KBM-7 (cell line): Measurements from ENCODE around the gene BCDIN3D.
"Not testable (repeated sequence)": the region's sequence is repeated elsewhere in the genome, so short reads cannot be mapped to it uniquely, and the experiment has no call there.

Experiments
- DNase-seq: peaks from one replicate; pipeline ENCODE4 v3.0.0-alpha.2; 2015
- in situ Hi-C: fragments of 300-500 bp; cut with MboI; formaldehyde crosslinking; loops from 2 replicates; pipeline ENCODE4 v1.14.3; 2020; ENCODE audit warnings: low sequenced_read_pairs, low pct_unique_long_range_greater_than_20kb, mixed read lengths

BCDIN3D gene

GRCh38 chr12:49865782-49866135, 22.9 kb upstream of the BCDIN3D start:
- in situ Hi-C loops = no loop called here
- DNase-seq = no peak

DNA sequence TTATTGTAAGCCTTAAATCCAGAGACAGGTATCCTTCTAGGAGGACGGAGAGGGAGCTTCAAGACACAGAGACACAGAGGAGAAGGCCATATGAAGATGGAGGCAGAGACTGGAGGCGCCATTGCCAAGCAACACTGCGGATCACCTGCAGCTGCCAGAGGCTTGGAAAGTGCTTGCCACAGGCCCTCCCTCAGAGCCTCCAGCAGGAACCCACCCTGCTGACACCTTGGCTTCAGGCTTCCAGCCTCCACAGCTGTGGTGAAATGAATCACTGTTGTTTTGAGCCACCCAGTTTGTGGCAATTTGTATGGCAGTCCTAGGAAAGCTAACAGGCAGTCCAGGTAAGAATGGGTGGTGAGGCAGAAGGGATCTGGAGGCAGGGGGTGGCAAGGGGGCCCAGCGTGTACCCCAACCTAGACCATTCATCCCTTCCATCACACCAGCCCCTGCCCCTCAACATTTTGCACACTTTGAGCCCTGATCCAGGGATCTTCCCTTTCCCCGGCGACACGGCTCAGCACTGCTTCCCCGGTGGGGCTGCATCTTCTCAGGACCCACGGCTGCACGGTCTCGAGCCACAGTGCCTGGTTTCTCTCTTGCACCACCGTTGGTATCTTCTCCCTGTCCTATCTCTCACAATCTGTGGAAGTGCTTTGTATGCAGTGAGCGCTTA, 22.3 kb upstream of the BCDIN3D start:
- DNase-seq = no peak
- in situ Hi-C loops = no loop called here

- in situ Hi-C loops = no loop called here
- no peak for DNase-seq
Observed at GRCh38 chr12:49864798-49865090, 21.8 kb upstream of the BCDIN3D start.

GRCh38 chr12:49863946-49864797, 21.3 kb upstream of the BCDIN3D start:
- no peak for DNase-seq
- in situ Hi-C loops = no loop called here

DNA sequence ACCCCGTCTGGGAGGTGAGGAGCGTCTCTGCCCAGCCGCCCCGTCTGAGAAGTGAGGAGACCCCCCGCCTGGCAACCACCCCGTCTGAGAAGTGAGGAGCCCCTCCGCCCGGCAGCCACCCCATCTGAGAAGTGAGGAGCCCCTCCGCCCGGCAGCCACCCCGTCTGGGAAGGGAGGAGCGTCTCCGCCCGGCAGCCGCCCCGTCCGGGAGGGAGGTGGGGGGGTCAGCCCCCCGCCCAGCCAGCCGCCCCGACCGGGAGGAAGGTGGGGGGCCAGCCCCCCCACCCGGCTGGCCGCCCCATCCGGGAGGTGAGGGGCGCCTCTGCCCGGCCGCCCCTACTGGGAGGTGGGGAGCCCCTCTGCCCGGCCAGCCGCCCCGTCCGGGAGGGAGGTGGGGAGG, 18.0 kb upstream of the BCDIN3D start:
- in situ Hi-C loops, DNase-seq: not testable (repeated sequence)

DNA sequence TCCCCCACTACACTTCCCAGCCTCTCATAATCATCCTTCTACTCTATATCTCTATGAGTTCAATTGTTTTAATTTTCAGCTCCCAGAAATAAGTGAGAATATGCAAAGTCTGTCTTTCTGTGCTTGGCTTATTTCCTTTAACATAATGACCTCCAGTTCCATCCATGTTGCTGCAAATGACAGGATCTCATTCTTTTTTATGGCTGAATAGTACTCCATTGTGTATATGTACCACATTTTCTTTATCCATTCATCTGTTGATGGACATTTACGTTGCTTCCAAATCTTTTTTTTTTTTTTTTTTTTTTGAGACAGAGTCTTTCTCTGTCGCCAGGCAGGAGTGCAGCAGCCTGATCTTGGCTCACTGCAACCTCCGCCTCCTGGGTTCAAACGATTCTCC, 13.0 kb upstream of the BCDIN3D start:
- in situ Hi-C loops, DNase-seq: not testable (repeated sequence)

DNA sequence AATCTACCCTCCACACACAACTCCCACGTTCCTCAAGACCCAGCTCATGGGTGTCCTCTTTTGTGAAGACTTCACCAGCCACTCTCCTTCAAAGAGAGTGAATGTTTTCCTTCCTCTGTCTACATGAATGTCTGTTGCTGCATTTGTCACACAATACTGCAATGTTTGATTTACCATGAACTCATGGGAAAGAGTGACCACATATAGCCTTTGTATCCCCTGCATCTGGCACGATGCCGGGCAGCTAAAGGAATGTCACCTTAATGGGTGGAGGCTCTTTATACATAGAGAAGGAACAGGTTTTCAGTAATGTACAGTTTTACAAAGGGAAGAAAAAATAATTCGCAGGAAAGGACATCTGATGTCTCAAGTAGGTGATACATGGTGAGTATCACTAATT, 12.1 kb upstream of the BCDIN3D start:
- in situ Hi-C loops = no loop called here

GRCh38 chr12:49853671-49854070, 10.8 kb upstream of the BCDIN3D start:
- DNase-seq = no peak
- in situ Hi-C loops = no loop called here

More for the DNA sequence above, 12.1 kb upstream of the BCDIN3D start:
- DNase-seq = no peak

- in situ Hi-C loops = no loop called here
Observed at GRCh38 chr12:49847161-49847560, 4.3 kb upstream of the BCDIN3D start.

DNA sequence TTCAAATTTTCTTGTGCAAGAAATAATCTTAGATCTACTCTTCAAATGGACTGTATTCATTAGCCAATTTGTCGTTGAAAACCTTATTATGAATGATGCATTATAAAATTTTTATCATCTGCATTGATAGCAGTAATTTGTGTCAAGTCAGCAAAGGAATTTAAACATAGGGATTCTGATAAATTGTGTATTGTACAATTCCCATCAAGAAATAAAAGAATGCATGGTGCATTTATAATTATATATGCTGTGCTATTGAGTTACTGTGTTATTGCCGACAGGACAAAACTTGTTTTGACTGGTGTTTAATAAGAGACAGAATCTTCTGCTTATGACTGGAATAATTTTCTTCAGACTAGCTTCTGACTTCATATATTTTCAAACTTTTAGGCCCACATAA, 3.1 kb upstream of the BCDIN3D start:
- in situ Hi-C loops = no loop called here
- DNase-seq = no peak

More at GRCh38 chr12:49847161-49847560, 4.3 kb upstream of the BCDIN3D start:
- no peak for DNase-seq

DNA sequence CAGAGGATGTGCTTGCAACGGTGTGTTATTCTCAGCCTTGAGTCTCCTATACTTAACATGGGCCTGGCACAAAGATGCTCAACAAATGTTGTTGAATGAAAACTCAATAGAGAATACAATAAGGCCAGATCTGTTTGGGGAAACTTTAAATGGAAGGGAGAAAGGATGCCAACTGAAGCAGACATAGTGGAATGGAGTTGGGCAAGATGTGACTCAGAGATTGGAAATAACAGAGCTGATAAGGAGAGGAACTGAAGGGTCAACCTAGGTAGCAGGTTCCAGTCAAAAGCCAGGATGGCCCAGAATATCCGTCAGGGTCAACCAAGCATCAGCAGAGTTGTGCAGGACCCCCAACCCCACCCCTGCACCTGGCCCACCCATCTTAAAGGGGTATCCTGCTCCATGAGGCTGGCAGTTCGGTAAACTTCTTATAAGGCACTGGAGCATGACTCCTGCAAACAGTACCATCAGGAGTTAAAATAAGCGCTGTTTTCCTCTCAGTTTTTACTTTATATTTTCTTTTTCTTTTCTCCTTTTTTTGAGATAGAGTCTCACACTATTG, 1.1 kb upstream of the BCDIN3D start:
- in situ Hi-C loops = no loop called here
- DNase-seq = no peak

GRCh38 chr12:49843411-49843810, 505 bp upstream of the BCDIN3D start:
- DNase-seq = no peak
- in situ Hi-C loops = no loop called here

DNA sequence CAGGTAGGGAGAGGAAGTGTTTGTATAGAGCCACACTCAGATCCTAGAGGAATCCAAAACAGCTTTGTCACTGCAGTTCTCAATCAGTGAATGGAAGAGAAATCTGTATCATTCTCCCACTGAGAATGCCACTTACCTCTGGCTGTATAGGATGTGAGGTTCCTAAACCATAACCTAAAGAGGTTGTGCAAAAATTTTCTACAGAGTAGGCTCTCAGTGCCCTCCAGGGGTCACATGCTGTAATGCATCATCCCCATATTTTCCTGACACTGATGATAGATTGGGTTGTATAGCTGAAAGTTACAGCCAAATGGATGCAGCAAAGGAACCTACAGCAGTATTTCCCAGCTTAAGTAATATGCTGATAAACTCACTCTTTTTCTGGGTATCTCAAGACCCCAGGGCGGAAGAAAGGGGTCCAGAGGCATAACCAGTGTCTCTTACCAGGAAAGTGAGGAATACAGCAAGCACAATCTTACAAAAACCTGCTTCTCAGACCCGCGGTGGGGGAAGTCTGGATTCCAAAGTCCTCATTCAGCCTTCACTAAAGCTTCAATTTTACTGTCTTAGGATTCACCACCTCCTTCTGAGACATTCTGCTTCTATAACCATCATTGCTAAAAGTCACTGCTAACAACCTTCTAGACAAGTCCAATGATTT, 3.8 kb downstream of the BCDIN3D start:
- in situ Hi-C loops = no loop called here
- DNase-seq = peak; percentile 82

GRCh38 chr12:49832836-49833421, 10.0 kb downstream of the BCDIN3D start:
- in situ Hi-C loops = no loop called here
- DNase-seq = no peak

DNA sequence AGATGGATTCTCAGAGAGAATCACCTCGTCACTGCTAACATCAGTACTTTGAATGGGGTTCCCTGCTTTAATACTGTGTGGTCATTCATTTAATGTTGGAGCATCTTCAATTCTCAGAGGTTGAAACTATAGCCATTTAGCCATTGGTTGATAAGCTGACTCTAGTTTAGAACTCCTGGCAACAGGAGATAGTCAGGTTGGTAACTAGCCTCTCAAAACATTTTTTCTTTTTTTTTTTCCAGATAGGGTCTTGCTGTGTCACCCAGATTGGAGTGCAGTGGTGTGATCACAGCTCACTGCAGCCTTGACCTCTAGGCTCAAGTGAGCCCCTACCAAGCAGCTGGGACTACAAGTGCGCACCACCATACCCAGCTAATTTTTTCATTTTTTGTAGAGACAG, 11.2 kb downstream of the BCDIN3D start:
- in situ Hi-C loops = no loop called here
- no peak for DNase-seq

GRCh38 chr12:49828133-49829091, 14.5 kb downstream of the BCDIN3D start, which contains the start of gene NCKAP5L:
Gene NCKAP5L, minus strand, starts transcription at chr12:49828413. Its CDS starts 24,369 bp downstream, at chr12:49804044.
- peak; percentile 98 for DNase-seq
- in situ Hi-C loops = no loop called here

DNA sequence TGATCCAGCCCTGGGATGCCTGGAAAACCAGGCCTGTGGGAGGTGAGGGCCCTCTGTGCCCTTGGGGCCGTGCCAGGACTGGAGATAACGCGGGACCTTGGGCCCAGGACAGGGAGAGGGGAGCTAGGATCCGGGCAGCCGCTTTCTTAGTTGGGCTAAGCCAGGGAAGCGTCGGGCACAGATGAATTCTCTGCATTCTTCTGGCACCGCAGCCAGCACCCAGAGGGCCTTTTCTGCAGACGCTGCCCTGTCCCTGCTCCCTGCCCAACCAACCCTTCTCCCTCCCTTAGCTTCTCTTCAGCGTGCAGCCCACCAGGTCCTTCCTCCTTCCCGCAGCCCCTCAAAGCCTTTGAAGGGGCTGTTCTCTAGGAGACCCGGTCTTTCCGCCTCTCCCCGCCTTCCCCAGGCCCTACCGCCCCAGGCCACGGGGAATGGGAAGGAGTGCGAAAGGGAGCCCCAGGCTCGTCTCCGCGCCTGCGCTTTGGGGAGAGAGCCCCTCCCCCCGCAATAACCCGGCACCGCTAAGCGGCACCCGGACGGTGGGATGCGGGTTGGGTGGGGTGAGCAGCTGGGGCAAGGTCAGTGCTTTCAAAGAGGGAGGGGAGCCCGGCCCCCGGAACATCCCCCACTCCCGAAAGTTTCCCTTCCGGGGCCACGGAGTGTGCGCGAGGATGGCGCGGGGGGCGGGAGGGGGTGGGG, 15.4 kb downstream of the BCDIN3D start:
- DNase-seq = peak; percentile 67
- in situ Hi-C loops = no loop called here

DNA sequence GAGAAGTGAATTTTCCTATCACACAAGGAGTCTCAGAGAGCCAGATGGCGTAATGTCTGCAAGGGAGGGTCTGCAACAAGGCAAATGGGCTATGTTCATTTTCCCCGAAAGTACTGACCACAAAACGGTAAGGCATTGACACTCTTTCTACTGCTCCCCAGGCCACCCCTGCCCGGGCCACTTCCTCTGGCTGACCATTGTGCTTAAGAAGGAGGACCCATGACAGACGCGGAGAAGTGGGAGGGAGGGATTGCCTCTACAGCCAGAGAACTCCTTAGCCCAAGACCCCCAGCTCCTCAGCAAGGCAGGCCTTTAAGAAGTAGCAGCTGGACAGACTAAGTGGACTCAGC, 15.9 kb downstream of the BCDIN3D start:
- DNase-seq = no peak
- in situ Hi-C loops = no loop called here
